Endothelial cell of umbilical vein (primary cell): ENCODE measurements around the gene ARHGAP20. TPM values are rescaled to one million over a fixed set of nuclear protein-coding genes. Genes with fewer than 3 reads are reported as not detected.

ENCODE experiments used
- BruUV-seq: library from RNA; stranded (reverse); fragments of 400-500 nt; replicated peaks from 2 replicates; lab custom pipeline; 2021; lab: Mats Ljungman, UMichigan
- CTCF ChIA-PET: fragments of 300-600, 350-600 bp; sonication (Branson Sonifier 250); formaldehyde crosslinking; loops from one replicate; lab custom pipeline; 2021; ENCODE audit warnings: antibody characterized with exemption, inconsistent platforms; lab: Charles Lee
- POLR2A ChIA-PET: fragments of 300-600, 350-600 bp; sonication (Branson Sonifier 250); formaldehyde crosslinking; loops from one replicate; lab custom pipeline; 2021; ENCODE audit warnings: antibody characterized with exemption, inconsistent platforms; lab: Charles Lee
- DNase-seq: peaks from one replicate; pipeline ENCODE4 v3.0.0-alpha.2; 2011; ENCODE audit warnings: low read depth, low spot score
- FAIRE-seq: peaks from 2 replicates; lab custom pipeline; 2011; peaks lifted over from hg19 to GRCh38; lab: Jason Lieb, UNC
- H2AFZ ChIP-seq: 2 replicates; pipeline ENCODE4 v1.6.0; 2012; ENCODE audit warnings: low read depth, low read length, control low read depth, inconsistent platforms
- H3K27ac ChIP-seq: 2 replicates; pipeline ENCODE4 v1.5.1; 2011; ENCODE audit warnings: low read depth, mild to moderate bottlenecking, control low read depth, low read length, moderate library complexity; ENCODE audit not compliant: insufficient read depth
- H3K27me3 ChIP-seq, 2 experiments: 2 replicates each; pipeline versions ENCODE4 v1.6.0 to v1.6.1; 2011; ENCODE audit warnings: low read length in 2 of 2, mixed read lengths in 1 of 2; ENCODE audit not compliant: control insufficient read depth in 2 of 2, insufficient read depth in 2 of 2
- H3K36me3 ChIP-seq, 2 experiments: 2 replicates in 1 of 2; 3 replicates in 1 of 2; pipeline ENCODE4 v1.5.1; 2011; ENCODE audit warnings: low read length in 2 of 2, mild to moderate bottlenecking in 1 of 2, moderate library complexity in 1 of 2; ENCODE audit not compliant: control insufficient read depth in 2 of 2, insufficient read depth in 2 of 2; ENCODE audit errors: extremely low read depth in 1 of 2
- H3K4me1 ChIP-seq: 3 replicates; pipeline ENCODE4 v1.5.1; 2011; ENCODE audit warnings: mild to moderate bottlenecking, low read length; ENCODE audit not compliant: control insufficient read depth, insufficient read depth; ENCODE audit errors: extremely low read depth
- H3K4me2 ChIP-seq: 2 replicates; pipeline ENCODE4 v1.6.1; 2011; ENCODE audit warnings: low read length, control low read depth, mixed read lengths; ENCODE audit not compliant: insufficient read depth
- H3K4me3 ChIP-seq, 3 experiments: fragments of 200-600 bp in 1 of 3; sonication (generic), shearing (Covaris generic) in 1 of 3; replicated peaks in 1 of 3; 2 replicates each; pipeline ENCODE4 v1.5.1; 2011 to 2016; ENCODE audit warnings: control low read depth in 3 of 3, low read length in 3 of 3, mild to moderate bottlenecking in 2 of 3, inconsistent platforms in 1 of 3, low read depth in 1 of 3, moderate library complexity in 1 of 3; ENCODE audit not compliant: insufficient read depth in 1 of 3
- H3K79me2 ChIP-seq: 2 replicates; pipeline ENCODE4 v1.6.0; 2012; ENCODE audit warnings: low read length, inconsistent platforms; ENCODE audit not compliant: control insufficient read depth, insufficient read depth
- H3K9ac ChIP-seq: replicated peaks from 2 replicates; pipeline ENCODE3; 2011; ENCODE audit warnings: low read length, control low read depth; ENCODE audit not compliant: insufficient read depth; ENCODE audit errors: extremely low read depth
- H3K9me1 ChIP-seq: replicated peaks from 3 replicates; pipeline ENCODE4 v1.6.0; 2011; ENCODE audit warnings: mild to moderate bottlenecking, low read length; ENCODE audit not compliant: control insufficient read depth, insufficient read depth; ENCODE audit errors: extremely low read depth
- H3K9me3 ChIP-seq: replicated peaks from 2 replicates; pipeline ENCODE4 v1.5.1; 2012; ENCODE audit warnings: low read length, inconsistent platforms; ENCODE audit not compliant: control insufficient read depth, insufficient read depth
- H4K20me1 ChIP-seq: replicated peaks from 2 replicates; pipeline ENCODE3; 2011; ENCODE audit warnings: mild to moderate bottlenecking, low read length; ENCODE audit not compliant: control insufficient read depth, insufficient read depth; ENCODE audit errors: extremely low read depth
- CTCF ChIP-seq, 2 donors: IDR thresholded peaks; 1 replicate in 1 of 2; 2 replicates in 1 of 2; pipeline ENCODE4 v1.5.1; 2011; ENCODE audit warnings: low read length in 2 of 2, mild to moderate bottlenecking in 2 of 2, moderate library complexity in 2 of 2, control low read depth in 1 of 2, inconsistent platforms in 1 of 2, low read depth in 1 of 2; ENCODE audit not compliant: insufficient read depth in 1 of 2; ENCODE audit errors: extremely low read depth in 1 of 2
- EZH2 ChIP-seq: IDR thresholded peaks from 2 replicates; pipeline ENCODE4 v1.6.1; 2012; ENCODE audit warnings: borderline replicate concordance, low read depth, mild to moderate bottlenecking, moderate library complexity, low read length, inconsistent platforms; ENCODE audit not compliant: severe bottlenecking
- FOS ChIP-seq: IDR thresholded peaks from 2 replicates; pipeline ENCODE4 v1.6.1; 2011; ENCODE audit warnings: mild to moderate bottlenecking, low read length, moderate library complexity, borderline replicate concordance; ENCODE audit not compliant: insufficient read depth
- GATA2 ChIP-seq: IDR thresholded peaks from 2 replicates; pipeline ENCODE4 v1.7.0; 2011; ENCODE audit warnings: low read depth, mild to moderate bottlenecking, moderate library complexity, mixed read lengths, low read length; ENCODE audit not compliant: insufficient read length, insufficient read depth
- JUN ChIP-seq: IDR thresholded peaks from 2 replicates; pipeline ENCODE4 v1.6.1; 2011; ENCODE audit warnings: borderline replicate concordance, low read depth; ENCODE audit not compliant: insufficient read length, insufficient read depth
- MYC ChIP-seq: IDR thresholded peaks from one replicate; pipeline ENCODE4 v1.6.1; 2011; ENCODE audit warnings: mild to moderate bottlenecking, low read depth, low read length
- POLR2A ChIP-seq: IDR thresholded peaks from 2 replicates; pipeline ENCODE4 v1.6.1; 2012; ENCODE audit warnings: low read depth, mild to moderate bottlenecking, control low read depth, low read length
- POLR2AphosphoS5 ChIP-seq: IDR thresholded peaks from 2 replicates; pipeline ENCODE4 v1.6.1; 2012; ENCODE audit warnings: low read depth, mild to moderate bottlenecking, control low read depth, low read length, moderate library complexity; ENCODE audit not compliant: insufficient read depth
- dilution Hi-C: fragments of 300-500 bp; cut with MboI; formaldehyde crosslinking; loops from one replicate; pipeline ENCODE4 v1.15.0; 2019; ENCODE audit warnings: low sequenced_read_pairs; ENCODE audit not compliant: extremely low pct_ligation_motif_present
- intact Hi-C: fragments of 100-400 bp; cut with micrococcal nuclease; formaldehyde crosslinking; loops from one replicate; pipeline ENCODE4 v1.10.0; 2022
- polyA plus RNA-seq, 4 experiments: library from polyadenylated mRNA; depleted of rRNA in 3 of 4; stranded (reverse) in 3 of 4; unstranded in 1 of 4; fragments of >200 nt; gene quantifications; 2 replicates each; pipeline versions ENCODE4 v1.2.1 to v1.2.3, GENCODE V29; 2011 to 2012; ENCODE audit warnings: missing spikeins in 1 of 4
- total RNA-seq: library from RNA; stranded (reverse); gene quantifications from 2 replicates; pipeline ENCODE4 v1.2.3, GENCODE V29; 2021
- TF ChIP-seq, protein P1 (sequence below): IDR thresholded peaks from 2 replicates; pipeline ENCODE4 v1.6.1; 2011; ENCODE audit not compliant: insufficient read depth, insufficient read length

The ARHGAP20 gene
- total and polyA plus RNA-seq, 2 donors (not counting 3 experiments of a cell fraction or from before 2014, with no cell fraction given), result 0.51 to 1.1 TPM

DNA sequence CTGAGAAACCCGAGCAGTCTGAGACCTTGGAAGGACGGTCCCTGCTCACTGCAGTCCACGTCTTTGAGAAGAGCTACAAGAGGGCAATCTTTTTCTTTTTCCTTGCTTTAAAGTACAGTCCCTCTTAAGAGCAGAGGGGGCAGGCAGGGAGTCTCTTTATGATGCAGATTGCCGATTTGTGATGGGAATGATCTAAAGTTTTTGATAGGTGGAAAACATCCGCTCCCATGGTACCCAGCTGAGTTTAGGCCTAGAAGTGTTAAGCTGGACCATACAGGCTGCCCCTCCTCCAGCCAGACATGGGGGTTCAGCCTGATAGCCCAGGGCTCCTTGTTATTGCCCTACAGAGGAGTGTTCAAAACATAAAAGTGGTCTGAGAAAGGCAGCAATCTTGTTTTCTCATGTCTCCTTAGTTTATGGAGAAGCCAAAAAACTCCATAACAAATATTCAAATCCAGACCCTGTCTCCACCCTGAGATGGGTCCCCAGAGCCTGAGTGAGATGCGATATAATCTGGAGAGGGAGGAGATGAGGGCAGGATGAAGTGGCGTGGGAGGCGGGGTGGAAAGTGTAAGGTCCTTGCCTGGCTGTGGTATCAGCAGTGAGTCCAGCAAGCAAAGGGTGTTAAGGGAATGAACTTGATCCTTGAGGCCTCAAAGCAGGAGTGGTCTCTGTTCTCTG lies 147.4 kb downstream of the ARHGAP20 start:
- no peak for FAIRE-seq

GRCh38 chr11:110544779-110545178 lies 167.5 kb downstream of the ARHGAP20 start:
- dilution Hi-C loops (no loop called here), intact Hi-C loops (no loop called here)
- FAIRE-seq, result no peak
- no peaks in the 10 kb centered on the region for H3K9me1 ChIP-seq
- H3K9ac ChIP-seq, result no peak overlapping the region
- no peaks in the 10 kb centered on the region for H3K4me1 ChIP-seq
- DNase-seq, result no peak
- H2AFZ ChIP-seq, result no peak overlapping the region
- H3K9me3 ChIP-seq, result no peaks in the 10 kb centered on the region
- no peak overlapping the region for H3K4me3 ChIP-seq
- BruUV-seq, result no TSS peak
- H3K36me3 ChIP-seq, result no peaks in the 10 kb centered on the region
- no peak overlapping the region for H3K27ac ChIP-seq
- no peaks in the 10 kb centered on the region for H4K20me1 ChIP-seq
- H3K27me3 ChIP-seq, result no peaks in the 10 kb centered on the region
- no peak for TF ChIP-seq GATA2
- TF ChIP-seq POLR2A, result no peak
- TF ChIP-seq FOS, result no peak
- no peak for TF ChIP-seq JUN
- TF ChIP-seq EZH2, result no peak
- TF ChIP-seq POLR2AphosphoS5, result no peak
- no peak for TF ChIP-seq MYC
- no peak for TF ChIP-seq CTCF (IDR thresholded peaks at IDR 0.05; ENCODE audit: extremely low read depth in 1 of 2, insufficient read depth in 1 of 2, low read depth in 1 of 2, low read length in 2 of 2)
- TF ChIP-seq, protein P1, sequence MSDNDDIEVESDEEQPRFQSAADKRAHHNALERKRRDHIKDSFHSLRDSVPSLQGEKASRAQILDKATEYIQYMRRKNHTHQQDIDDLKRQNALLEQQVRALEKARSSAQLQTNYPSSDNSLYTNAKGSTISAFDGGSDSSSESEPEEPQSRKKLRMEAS, result no peak
- ChIA-PET POLR2A (no interaction called here), CTCF (no interaction called here)
- H3K79me2 ChIP-seq, result no peaks in the 10 kb centered on the region
- no peak overlapping the region for H3K4me2 ChIP-seq

More for the DNA sequence above, 147.4 kb downstream of the ARHGAP20 start:
- Histone ChIP-seq H3K36me3 (no peaks in the 10 kb centered on the region), H3K9ac (no peak overlapping the region), H3K4me3 (no peak overlapping the region), H3K9me1 (no peaks in the 10 kb centered on the region), H3K9me3 (no peaks in the 10 kb centered on the region), H3K27ac (no peak overlapping the region), H2AFZ (no peak overlapping the region), H3K4me1 (no peaks in the 10 kb centered on the region), H3K27me3 (no peaks in the 10 kb centered on the region), H3K4me2 (no peak overlapping the region), H4K20me1 (no peaks in the 10 kb centered on the region), H3K79me2 (no peaks in the 10 kb centered on the region)
- POLR2A ChIA-PET, result no interaction called here
- DNase-seq, result no peak
- intact Hi-C loops (no loop called here), dilution Hi-C loops (no loop called here)
- CTCF ChIA-PET, result interaction anchor here (0.6 kb wide), 1 partner anchor 164 kb away, joined by 3 read pairs; no protein-coding TSS in a partner anchor
- BruUV-seq, result no TSS peak
- no peak for TF ChIP-seq MYC
- TF ChIP-seq FOS, result no peak
